Measurements from ENCODE around the gene CRCP. TPM values are rescaled to one million over a fixed set of nuclear protein-coding genes. Genes with fewer than 3 reads are reported as not detected.

Gene CRCP
- total and polyA plus RNA-seq, 7 donors, result 18.6 to 48.5 (median 25.7) TPM

DNA sequence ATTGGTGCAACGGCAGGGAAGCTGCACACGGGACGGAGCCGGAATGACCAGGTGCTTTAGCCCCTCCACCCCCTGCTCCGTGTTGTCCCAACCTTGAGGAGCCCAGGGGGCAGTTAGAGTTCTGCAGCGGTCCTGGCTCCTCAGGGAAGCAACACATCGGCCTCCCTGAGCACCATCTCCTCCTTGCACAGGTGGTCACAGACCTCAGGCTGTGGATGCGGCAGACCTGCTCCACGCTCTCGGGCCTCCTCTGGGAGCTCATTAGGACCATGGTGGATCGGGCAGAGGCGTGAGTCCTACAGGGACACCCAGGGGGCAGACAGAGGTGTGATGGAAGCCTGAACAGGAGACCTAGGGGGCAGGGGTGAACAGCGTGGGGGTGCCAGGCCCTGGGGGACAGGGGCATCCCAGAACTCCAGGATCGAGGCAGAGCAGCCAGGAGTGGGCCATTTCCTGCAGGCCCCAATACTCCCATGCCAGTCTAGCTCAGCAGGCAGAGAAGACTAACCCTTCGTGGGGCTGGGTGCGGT is 31.7 kb upstream of the CRCP start:
- 96 to 97% methylated on average over 16 of the region's 16 CpGs for WGBS, 2 donors
- no peak overlapping the region for H3K4me3 ChIP-seq
- H3K4me1 ChIP-seq, result no peaks in the 10 kb centered on the region
- H3K9me3 ChIP-seq, result no peaks in the 10 kb centered on the region
- intact Hi-C loops (cut with DNase I), result no loop called here
- peaks cover 0 to 33% (median 2%) of the 10 kb centered on the region in 4 donors for H3K36me3 ChIP-seq
- H3K27me3 ChIP-seq, result no peaks in the 10 kb centered on the region
- H3K27ac ChIP-seq, result no peak overlapping the region
- DNase-seq, result no peak
- no peak for TF ChIP-seq POLR2A (IDR thresholded peaks at IDR 0.05)
- no peak for TF ChIP-seq POLR2AphosphoS5 (IDR thresholded peaks at IDR 0.05)
- TF ChIP-seq EP300 (IDR thresholded peaks at IDR 0.05), result no peak
- TF ChIP-seq CTCF (IDR thresholded peaks at IDR 0.05), result no peak

DNA sequence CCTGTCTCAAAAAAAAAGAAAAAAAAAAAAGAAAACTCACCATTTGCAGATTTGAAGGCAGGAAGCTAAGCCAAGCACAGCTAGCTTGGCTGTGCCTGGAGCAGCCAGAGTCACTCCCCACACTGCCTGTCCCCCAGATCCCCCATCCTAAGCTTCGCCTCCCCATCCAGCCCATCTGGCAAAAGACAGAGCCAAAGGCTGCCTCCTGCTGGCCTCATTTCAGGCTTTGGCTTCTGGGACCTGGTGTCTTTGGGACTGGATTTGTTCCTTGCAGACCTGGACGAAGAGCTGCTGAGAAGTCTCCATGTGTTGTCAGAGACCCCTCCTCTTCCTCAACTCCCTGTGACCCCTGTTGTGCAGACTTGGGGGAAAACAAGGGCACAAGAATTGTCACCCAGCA is 31.0 kb upstream of the CRCP start:
- no peak for DNase-seq
- H3K9me3 ChIP-seq, result no peaks in the 10 kb centered on the region
- peaks cover 0 to 33% (median 2%) of the 10 kb centered on the region in 4 donors for H3K36me3 ChIP-seq
- H3K4me3 ChIP-seq, result no peak overlapping the region
- intact Hi-C loops (cut with DNase I), result no loop called here
- no peaks in the 10 kb centered on the region for H3K27me3 ChIP-seq
- no peaks in the 10 kb centered on the region for H3K4me1 ChIP-seq
- no peak overlapping the region for H3K27ac ChIP-seq
- 93 to 96% methylated on average over 2 of the region's 2 CpGs for WGBS, 2 donors
- TF ChIP-seq CTCF (IDR thresholded peaks at IDR 0.05) (no peak), POLR2A (IDR thresholded peaks at IDR 0.05) (no peak), POLR2AphosphoS5 (IDR thresholded peaks at IDR 0.05) (no peak), EP300 (IDR thresholded peaks at IDR 0.05) (no peak)

- DNase-seq, result no peak
- TF ChIP-seq EP300 (IDR thresholded peaks at IDR 0.05) (no peak), POLR2AphosphoS5 (IDR thresholded peaks at IDR 0.05) (no peak), CTCF (IDR thresholded peaks at IDR 0.05) (no peak), POLR2A (IDR thresholded peaks at IDR 0.05) (no peak)
- no peaks in the 10 kb centered on the region for H3K9me3 ChIP-seq
- peaks cover 0 to 14% (median 0%) of the 10 kb centered on the region in 4 donors for H3K36me3 ChIP-seq
- H3K27ac ChIP-seq, result no peak overlapping the region
- H3K27me3 ChIP-seq, result no peaks in the 10 kb centered on the region
- H3K4me3 ChIP-seq, result no peak overlapping the region
- intact Hi-C loops (cut with DNase I), result no loop called here
- no peaks in the 10 kb centered on the region for H3K4me1 ChIP-seq
- 79 to 86% methylated on average over 32 of the region's 32 CpGs for WGBS, 2 donors
These were observed 25.5 kb upstream of the CRCP start for GRCh38 chr7:66088861-66089838.

DNA sequence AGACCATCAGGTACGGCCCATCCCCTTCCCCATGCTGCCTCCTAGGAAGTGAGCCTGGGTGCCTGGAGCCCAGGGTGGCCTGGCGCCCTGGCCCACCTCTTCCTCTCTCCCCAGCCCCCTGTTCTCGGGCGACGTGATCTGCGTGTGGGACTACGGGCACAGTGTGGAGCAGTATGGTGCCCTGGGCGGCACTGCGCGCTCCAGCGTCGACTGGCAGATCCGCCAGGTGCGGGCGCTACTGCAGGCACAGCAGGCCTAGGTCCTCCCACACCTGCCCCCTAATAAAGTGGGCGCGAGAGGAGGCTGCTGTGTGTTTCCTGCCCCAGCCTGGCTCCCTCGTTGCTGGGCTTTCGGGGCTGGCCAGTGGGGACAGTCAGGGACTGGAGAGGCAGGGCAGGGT is 22.0 kb upstream of the CRCP start:
- intact Hi-C loops (cut with DNase I), result no loop called here
- no peaks in the 10 kb centered on the region for H3K27me3 ChIP-seq
- 95% methylated on average over 19 of the region's 19 CpGs for WGBS, 2 donors

More for the DNA sequence above, 22.0 kb upstream of the CRCP start:
- Histone ChIP-seq H3K4me3 (no peak overlapping the region), H3K36me3 (no peaks in the 10 kb centered on the region), H3K27ac (no peak overlapping the region), H3K4me1 (no peaks in the 10 kb centered on the region), H3K9me3 (no peaks in the 10 kb centered on the region)
- DNase-seq, result no peak
- TF ChIP-seq POLR2AphosphoS5 (IDR thresholded peaks at IDR 0.05), result no peak
- no peak for TF ChIP-seq POLR2A (IDR thresholded peaks at IDR 0.05)
- no peak for TF ChIP-seq CTCF (IDR thresholded peaks at IDR 0.05)
- no peak for TF ChIP-seq EP300 (IDR thresholded peaks at IDR 0.05)

Measured in sigmoid colon (tissue), 7 donors.